ENCODE measurements around the gene PBX1.

DNA sequence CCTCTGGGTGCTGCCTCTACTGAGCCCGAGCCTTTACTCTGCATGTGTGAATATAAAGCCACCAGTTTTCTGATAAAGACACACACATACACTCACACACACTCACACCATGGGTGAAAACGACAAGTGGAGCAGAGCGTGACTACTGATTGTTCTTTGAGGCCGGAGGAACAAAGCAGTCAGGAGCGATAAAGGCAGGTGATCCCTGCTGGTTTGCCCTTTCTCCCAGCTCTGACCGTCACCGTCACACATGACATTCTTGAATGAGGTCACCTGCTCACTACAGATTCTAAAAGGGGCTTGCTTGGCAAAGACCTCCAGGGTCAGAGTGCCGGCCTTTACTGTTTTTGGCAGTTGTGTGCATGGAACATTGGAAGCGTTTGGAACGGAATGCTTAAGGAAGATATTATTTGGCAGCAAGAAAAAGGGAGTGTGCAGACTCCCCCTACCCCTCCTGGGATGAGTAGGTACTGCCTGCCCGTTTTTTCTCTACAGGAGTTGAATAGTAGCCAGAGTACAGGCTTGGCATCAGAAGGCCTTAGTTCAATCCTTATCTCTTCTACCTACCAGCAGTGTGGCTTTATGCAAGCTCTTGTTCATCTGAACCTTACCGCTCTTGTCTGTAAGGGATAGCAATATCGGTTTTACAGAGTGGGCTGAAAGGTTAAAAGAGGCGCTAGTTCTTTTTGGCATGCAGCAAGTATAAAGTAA lies 79.7 kb downstream of the PBX1 start:
- TF ChIP-seq, protein P1, sequence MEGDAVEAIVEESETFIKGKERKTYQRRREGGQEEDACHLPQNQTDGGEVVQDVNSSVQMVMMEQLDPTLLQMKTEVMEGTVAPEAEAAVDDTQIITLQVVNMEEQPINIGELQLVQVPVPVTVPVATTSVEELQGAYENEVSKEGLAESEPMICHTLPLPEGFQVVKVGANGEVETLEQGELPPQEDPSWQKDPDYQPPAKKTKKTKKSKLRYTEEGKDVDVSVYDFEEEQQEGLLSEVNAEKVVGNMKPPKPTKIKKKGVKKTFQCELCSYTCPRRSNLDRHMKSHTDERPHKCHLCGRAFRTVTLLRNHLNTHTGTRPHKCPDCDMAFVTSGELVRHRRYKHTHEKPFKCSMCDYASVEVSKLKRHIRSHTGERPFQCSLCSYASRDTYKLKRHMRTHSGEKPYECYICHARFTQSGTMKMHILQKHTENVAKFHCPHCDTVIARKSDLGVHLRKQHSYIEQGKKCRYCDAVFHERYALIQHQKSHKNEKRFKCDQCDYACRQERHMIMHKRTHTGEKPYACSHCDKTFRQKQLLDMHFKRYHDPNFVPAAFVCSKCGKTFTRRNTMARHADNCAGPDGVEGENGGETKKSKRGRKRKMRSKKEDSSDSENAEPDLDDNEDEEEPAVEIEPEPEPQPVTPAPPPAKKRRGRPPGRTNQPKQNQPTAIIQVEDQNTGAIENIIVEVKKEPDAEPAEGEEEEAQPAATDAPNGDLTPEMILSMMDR (IDR thresholded peaks at IDR 0.05) = no peak
- no peak for TF ChIP-seq POLR2AphosphoS5 (IDR thresholded peaks at IDR 0.05)
- no peak for TF ChIP-seq POLR2A (IDR thresholded peaks at IDR 0.05)
